HCT116 (cell line): Measurements from ENCODE around the gene DOHH. TPM values are rescaled to one million over a fixed set of nuclear protein-coding genes. Genes with fewer than 3 reads are reported as not detected.

Experiments used
- ATAC-seq: fragments of 200-7000 bp; cut with Tn5 transposase; 2 replicates; pipeline ENCODE4 v1.9.1; 2020; ENCODE audit warnings: mild to moderate bottlenecking, moderate library complexity
- BruUV-seq: library from RNA; stranded (reverse); fragments of 400-500 nt; replicated peaks from 2 replicates; lab custom pipeline; 2021; lab: Mats Ljungman, UMichigan
- CTCF ChIA-PET: fragments of 300-600 bp; sonication (Branson Sonifier 250); formaldehyde crosslinking; loops from one replicate; lab custom pipeline; 2021; ENCODE audit warnings: antibody characterized with exemption; lab: Charles Lee
- POLR2A ChIA-PET: fragments of 300-600, 350-600 bp; sonication (Branson Sonifier 250); formaldehyde crosslinking; loops from one replicate; lab custom pipeline; 2021; ENCODE audit warnings: antibody characterized with exemption; lab: Charles Lee
- RAD21 ChIA-PET, 2 experiments: fragments of 300-600 bp; sonication (Branson Sonifier 250); formaldehyde crosslinking; loops; one replicate each; lab custom pipeline; 2023; ENCODE audit warnings: low total read pairs in 2 of 2; ENCODE audit not compliant: uncharacterized antibody in 2 of 2, unreplicated experiment in 2 of 2, low non-redundant PET in 1 of 2; lab: Charles Lee
- DNase-seq: peaks from one replicate; pipeline ENCODE4 v3.0.0-alpha.2; 2010; ENCODE audit warnings: low read depth, low spot score
- H2AFZ ChIP-seq: fragments of 200-600 bp; shearing (Covaris generic), sonication (generic); 2 replicates; pipeline ENCODE4 v1.6.1; 2017; ENCODE audit warnings: low read depth, mixed run types, mixed read lengths, antibody characterized with exemption, low read length; ENCODE audit not compliant: poor library complexity, severe bottlenecking
- H3K27ac ChIP-seq: 2 replicates; pipeline ENCODE4 v1.5.1; 2012; ENCODE audit warnings: low read depth, low read length
- H3K27me3 ChIP-seq: fragments of 200-600 bp; sonication (generic); 2 replicates; pipeline ENCODE4 v1.6.1; 2016; ENCODE audit warnings: mixed run types, low read length, mixed read lengths; ENCODE audit not compliant: insufficient read depth
- H3K36me3 ChIP-seq, 2 experiments: fragments of 200-500 bp in 1 of 2; fragments of 200-600 bp in 1 of 2; sonication (Bioruptor generic) in 1 of 2; sonication (generic) in 1 of 2; 2 replicates each; pipeline versions ENCODE4 v1.5.1 to v1.6.1; 2014 to 2016; ENCODE audit warnings: low read length in 2 of 2, inconsistent platforms in 1 of 2, mixed read lengths in 1 of 2, mixed run types in 1 of 2; ENCODE audit not compliant: insufficient read depth in 2 of 2, control insufficient read depth in 1 of 2
- H3K4me1 ChIP-seq, 2 experiments: fragments of 200-600 bp in 1 of 2; sonication (generic) in 1 of 2; 2 replicates each; pipeline versions ENCODE4 v1.5.1 to v1.6.1; 2012 to 2017; ENCODE audit warnings: low read length in 2 of 2, inconsistent platforms in 1 of 2, mild to moderate bottlenecking in 1 of 2, mixed read lengths in 1 of 2, mixed run types in 1 of 2, moderate library complexity in 1 of 2; ENCODE audit not compliant: insufficient read depth in 2 of 2, control insufficient read depth in 1 of 2
- H3K4me2 ChIP-seq: fragments of 200-600 bp; sonication (generic); 2 replicates; pipeline ENCODE4 v1.6.1; 2017; ENCODE audit warnings: mixed run types, low read length, mixed read lengths
- H3K4me3 ChIP-seq, 2 experiments: fragments of 200-600 bp in 1 of 2; sonication (generic) in 1 of 2; replicated peaks in 1 of 2; 2 replicates each; pipeline ENCODE4 v1.5.1; 2011 to 2016; ENCODE audit warnings: low read length in 2 of 2, control low read depth in 1 of 2, low read depth in 1 of 2, mild to moderate bottlenecking in 1 of 2, mixed read lengths in 1 of 2, mixed run types in 1 of 2
- H3K79me2 ChIP-seq: fragments of 200-600 bp; sonication (generic); 2 replicates; pipeline ENCODE4 v1.6.1; 2017; ENCODE audit warnings: mild to moderate bottlenecking, mixed run types, low read length, moderate library complexity, mixed read lengths; ENCODE audit not compliant: insufficient read depth
- H3K9ac ChIP-seq: fragments of 200-600 bp; sonication (generic); 2 replicates; pipeline ENCODE4 v1.6.1; 2016; ENCODE audit warnings: low read length, mixed read lengths
- H3K9me2 ChIP-seq: fragments of 200-600 bp; sonication (generic), shearing (Covaris generic); 2 replicates; pipeline ENCODE4 v1.6.1; 2017; ENCODE audit warnings: mixed run types, mild to moderate bottlenecking, moderate library complexity; ENCODE audit not compliant: insufficient read depth
- H3K9me3 ChIP-seq, 2 experiments: fragments of 200-500 bp in 1 of 2; fragments of 200-600 bp in 1 of 2; sonication (Bioruptor generic) in 1 of 2; sonication (generic) in 1 of 2; 2 replicates each; pipeline ENCODE4 v1.6.1; 2014 to 2017; ENCODE audit warnings: low read length in 2 of 2, mixed read lengths in 2 of 2, inconsistent platforms in 1 of 2, low read depth in 1 of 2, mild to moderate bottlenecking in 1 of 2, mixed run types in 1 of 2, moderate library complexity in 1 of 2; ENCODE audit not compliant: control insufficient read depth in 1 of 2, insufficient read depth in 1 of 2
- H4K20me1 ChIP-seq: fragments of 200-600 bp; sonication (generic), shearing (Covaris generic); 2 replicates; pipeline ENCODE4 v1.6.1; 2017; ENCODE audit warnings: mixed run types, mild to moderate bottlenecking, moderate library complexity; ENCODE audit not compliant: insufficient read depth
- CTCF ChIP-seq, 3 experiments: fragments of 200-600 bp in 1 of 3; sonication (generic) in 1 of 3; IDR thresholded peaks in 2 of 3; conservative IDR thresholded peaks in 1 of 3; 2 replicates each; pipeline ENCODE4 v1.5.1; 2012 to 2017; ENCODE audit warnings: low read depth in 2 of 3, low read length in 2 of 3, antibody characterized with exemption in 1 of 3, borderline replicate concordance in 1 of 3, control low read depth in 1 of 3, mild to moderate bottlenecking in 1 of 3, mixed read lengths in 1 of 3, mixed run types in 1 of 3, moderate library complexity in 1 of 3; ENCODE audit not compliant: insufficient read depth in 1 of 3
- YY1 ChIP-seq: IDR thresholded peaks from 2 replicates; pipeline ENCODE4 v1.6.1; 2011; ENCODE audit warnings: low read length, low read depth, moderate library complexity, mild to moderate bottlenecking; ENCODE audit not compliant: insufficient replicate concordance; ENCODE audit errors: extremely low read depth
- intact Hi-C: fragments of 100-400 bp; cut with micrococcal nuclease; formaldehyde crosslinking; loops from 2 replicates; pipeline ENCODE4 v1.10.0; 2022
- total RNA-seq: library from RNA; stranded (reverse); gene quantifications from one replicate; pipeline ENCODE4 v1.2.1, GENCODE V29; 2021; ENCODE audit not compliant: unreplicated experiment
- TF ChIP-seq, protein P1 (sequence below): IDR thresholded peaks from 2 replicates; pipeline ENCODE4 v1.6.1; 2011; ENCODE audit warnings: mild to moderate bottlenecking, low read length, moderate library complexity; ENCODE audit not compliant: insufficient replicate concordance; ENCODE audit errors: extremely low read depth

DOHH gene
- total RNA-seq, 1 experiment from 2014 or later, result 20.9 TPM

DNA sequence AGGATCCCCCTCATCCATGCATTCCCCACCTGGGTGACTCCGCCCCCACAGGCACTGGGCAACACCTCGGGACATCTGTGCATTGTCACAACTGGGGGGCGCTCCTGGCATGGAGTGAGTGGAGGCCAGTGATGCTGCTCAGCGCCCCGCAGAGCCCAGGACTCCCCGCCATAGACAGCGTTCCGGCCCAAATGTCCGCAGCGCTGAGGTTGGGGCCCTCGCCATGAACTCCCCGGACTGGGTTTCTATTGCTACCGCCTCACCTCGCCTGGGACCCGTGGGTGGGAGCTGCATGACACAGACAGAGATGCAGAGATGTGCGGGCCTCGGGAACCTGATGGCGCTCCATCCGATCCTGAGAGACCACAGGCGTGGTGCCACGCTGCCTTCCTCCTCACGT, 10.3 kb upstream of the DOHH start:
- DNase-seq (no peak), ATAC-seq (no peak)
- Histone ChIP-seq H3K9me3 (no peaks in the 10 kb centered on the region), H3K4me1 (peaks cover 18 to 31% of the 10 kb centered on the region in 2 experiments), H3K27me3 (no peaks in the 10 kb centered on the region), H3K4me3 (no peak overlapping the region), H3K9ac (no peak overlapping the region), H3K36me3 (peaks cover 2 to 12% of the 10 kb centered on the region in 2 experiments; a peak in 2 of 4 replicates), H3K79me2 (peaks cover 92% of the 10 kb centered on the region), H3K9me2 (no peaks in the 10 kb centered on the region), H3K4me2 (no peak overlapping the region), H2AFZ (no peak overlapping the region), H3K27ac (no peak overlapping the region), H4K20me1 (no peaks in the 10 kb centered on the region)
- CTCF ChIA-PET, result no interaction called here
- intact Hi-C loops, result no loop called here
- POLR2A ChIA-PET, result no interaction called here
- RAD21 ChIA-PET, result no interaction called here
- no TSS peak for BruUV-seq
- TF ChIP-seq YY1 (no peak), CTCF (IDR thresholded peaks at IDR 0.05 in 2 of 3, conservative IDR thresholded peaks at IDR 0.05 in 1 of 3; ENCODE audit: borderline replicate concordance in 1 of 3, insufficient read depth in 1 of 3, low read depth in 2 of 3, low read length in 2 of 3) (no peak)
- TF ChIP-seq, protein P1, sequence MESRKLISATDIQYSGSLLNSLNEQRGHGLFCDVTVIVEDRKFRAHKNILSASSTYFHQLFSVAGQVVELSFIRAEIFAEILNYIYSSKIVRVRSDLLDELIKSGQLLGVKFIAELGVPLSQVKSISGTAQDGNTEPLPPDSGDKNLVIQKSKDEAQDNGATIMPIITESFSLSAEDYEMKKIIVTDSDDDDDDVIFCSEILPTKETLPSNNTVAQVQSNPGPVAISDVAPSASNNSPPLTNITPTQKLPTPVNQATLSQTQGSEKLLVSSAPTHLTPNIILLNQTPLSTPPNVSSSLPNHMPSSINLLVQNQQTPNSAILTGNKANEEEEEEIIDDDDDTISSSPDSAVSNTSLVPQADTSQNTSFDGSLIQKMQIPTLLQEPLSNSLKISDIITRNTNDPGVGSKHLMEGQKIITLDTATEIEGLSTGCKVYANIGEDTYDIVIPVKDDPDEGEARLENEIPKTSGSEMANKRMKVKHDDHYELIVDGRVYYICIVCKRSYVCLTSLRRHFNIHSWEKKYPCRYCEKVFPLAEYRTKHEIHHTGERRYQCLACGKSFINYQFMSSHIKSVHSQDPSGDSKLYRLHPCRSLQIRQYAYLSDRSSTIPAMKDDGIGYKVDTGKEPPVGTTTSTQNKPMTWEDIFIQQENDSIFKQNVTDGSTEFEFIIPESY, result no peak
- TF ChIP-seq, all 23 proteins: peak for 0
